Measurements from ENCODE around the gene KRTAP2-1.
"Not testable (repeated sequence)": the region's sequence is repeated elsewhere in the genome, so short reads cannot be mapped to it uniquely, and the experiment has no call there.

The KRTAP2-1 gene

GRCh38 chr17:41010441-41010840 lies 36.7 kb downstream of the KRTAP2-1 start:
- no peak for DNase-seq

- DNase-seq: no peak
Observed at GRCh38 chr17:41009936-41010335, 37.2 kb downstream of the KRTAP2-1 start.

GRCh38 chr17:41009301-41009760 lies 37.8 kb downstream of the KRTAP2-1 start:
- no peak for DNase-seq

- no peak for DNase-seq
Observed at GRCh38 chr17:41008811-41009210, 38.3 kb downstream of the KRTAP2-1 start, which contains the start of gene KRTAP3-1. KRTAP3-1 (minus strand) TSS chr17:41009128; CDS start chr17:41009074, 54 bp downstream.

- no peak for DNase-seq
Observed at GRCh38 chr17:41004397-41004796, 42.7 kb downstream of the KRTAP2-1 start.

- DNase-seq: no peak
Observed at GRCh38 chr17:41003926-41004325, 43.2 kb downstream of the KRTAP2-1 start.

GRCh38 chr17:41002814-41003213 lies 44.3 kb downstream of the KRTAP2-1 start:
- no peak for DNase-seq

GRCh38 chr17:41001795-41002194 lies 45.3 kb downstream of the KRTAP2-1 start:
- no peak for DNase-seq

GRCh38 chr17:40999563-40999962 lies 47.6 kb downstream of the KRTAP2-1 start, which contains the start of gene KRTAP3-2:
KRTAP3-2 (minus strand) TSS chr17:40999906; CDS start chr17:40999853, 53 bp downstream.
- not testable (repeated sequence) for DNase-seq

GRCh38 chr17:40997361-40997760 lies 49.8 kb downstream of the KRTAP2-1 start:
- DNase-seq: no peak

- DNase-seq: no peak
Observed at GRCh38 chr17:40996829-40997228, 50.3 kb downstream of the KRTAP2-1 start.
